Measurements from ENCODE around the gene DIAPH2. TPM values are rescaled to one million over a fixed set of nuclear protein-coding genes. Genes with fewer than 3 reads are reported as not detected.

Gene DIAPH2
- total RNA-seq, 1 experiment from 2014 or later: 15.9 TPM

- ChIA-PET CTCF (no interaction called here), POLR2A (no interaction called here)
- Mint-ChIP-seq H3K9me3 (no peaks in the 10 kb centered on the region), H3K36me3 (0 out of 2 replicates have a peak, but pooled peaks cover 3% of the 10 kb centered on the region), H3K4me1 (peaks cover 32% of the 10 kb centered on the region), H3K27ac (no peak overlapping the region), H3K4me3 (no peak overlapping the region), H3K27me3 (ENCODE audit: low read depth) (no peaks in the 10 kb centered on the region)
- TF ChIP-seq IRF2 (CRISPR knock-in tag; IDR thresholded peaks at IDR 0.05; ENCODE audit: borderline replicate concordance, low read depth) (no peak), NR3C1 (CRISPR knock-in tag; conservative IDR thresholded peaks at IDR 0.05; ENCODE audit: low read depth) (no peak), AR (CRISPR knock-in tag; IDR thresholded peaks at IDR 0.05) (no peak), KAT7 (CRISPR knock-in tag; IDR thresholded peaks at IDR 0.05; ENCODE audit: borderline replicate concordance) (no peak), CREB1 (CRISPR knock-in tag; IDR thresholded peaks at IDR 0.05) (no peak), MLX (CRISPR knock-in tag; IDR thresholded peaks at IDR 0.05) (no peak), ZNF317 (CRISPR knock-in tag; IDR thresholded peaks at IDR 0.05; ENCODE audit: borderline replicate concordance, low read depth) (no peak), ZMAT4 (CRISPR knock-in tag; IDR thresholded peaks at IDR 0.05) (no peak), TEAD1 (CRISPR knock-in tag; IDR thresholded peaks at IDR 0.05) (no peak), PREB (CRISPR knock-in tag; IDR thresholded peaks at IDR 0.05; ENCODE audit: borderline replicate concordance) (no peak), TCF7 (CRISPR knock-in tag; IDR thresholded peaks at IDR 0.05; ENCODE audit: low read depth) (no peak), MAX (CRISPR knock-in tag; IDR thresholded peaks at IDR 0.05) (no peak)
- DNase-seq (ENCODE audit: low spot score) (no peak), ATAC-seq (no peak)
Observed at GRCh38 chrX:97461763-97462162, 777.1 kb downstream of the DIAPH2 start.

GRCh38 chrX:97471071-97471470 lies 786.4 kb downstream of the DIAPH2 start:
- POLR2A ChIA-PET: no interaction called here
- H3K9me3 Mint-ChIP-seq: no peaks in the 10 kb centered on the region
- 0 out of 2 replicates have a peak, but pooled peaks cover 3% of the 10 kb centered on the region for H3K36me3 Mint-ChIP-seq
- CTCF ChIA-PET: no interaction called here
- DNase-seq (ENCODE audit: low spot score): no peak
- no peak overlapping the region; the same call in 1 of the 2 replicates for H3K27ac Mint-ChIP-seq
- peaks cover 18% of the 10 kb centered on the region for H3K4me1 Mint-ChIP-seq
- no peak overlapping the region for H3K4me3 Mint-ChIP-seq
- no peaks in the 10 kb centered on the region for H3K27me3 Mint-ChIP-seq (ENCODE audit: low read depth)
- no peak for ATAC-seq
- TF ChIP-seq ZBTB43 (CRISPR knock-in tag; IDR thresholded peaks at IDR 0.05) (no peak), ATF3 (CRISPR knock-in tag; conservative IDR thresholded peaks at IDR 0.05) (no peak), E2F4 (CRISPR knock-in tag; IDR thresholded peaks at IDR 0.05; ENCODE audit: borderline replicate concordance, low read depth) (no peak), FOXP1 (CRISPR knock-in tag; IDR thresholded peaks at IDR 0.05; ENCODE audit: borderline replicate concordance) (no peak), ZNF671 (CRISPR knock-in tag; IDR thresholded peaks at IDR 0.05) (no peak), IRF2 (CRISPR knock-in tag; IDR thresholded peaks at IDR 0.05; ENCODE audit: borderline replicate concordance, low read depth) (no peak), ZNF219 (CRISPR knock-in tag; IDR thresholded peaks at IDR 0.05; ENCODE audit: borderline replicate concordance) (no peak), ZNF281 (CRISPR knock-in tag; IDR thresholded peaks at IDR 0.05) (no peak), E2F1 (CRISPR knock-in tag; IDR thresholded peaks at IDR 0.05) (no peak), GRHL2 (CRISPR knock-in tag; IDR thresholded peaks at IDR 0.05; ENCODE audit: insufficient replicate concordance, severe bottlenecking) (no peak), GABPB1 (CRISPR knock-in tag; IDR thresholded peaks at IDR 0.05) (no peak), ZNF423 (CRISPR knock-in tag; IDR thresholded peaks at IDR 0.05) (no peak)
